NCI-H2107 treated with DMSO at 0.1 percent for 48 hours (cell line): ENCODE measurements around the gene MTMR1.

ENCODE experiments used
- DNase-seq: peaks from one replicate; lab custom pipeline; 2025; ENCODE audit not compliant: unreplicated experiment; lab: John Stamatoyannopoulos, UW

MTMR1 gene

DNA sequence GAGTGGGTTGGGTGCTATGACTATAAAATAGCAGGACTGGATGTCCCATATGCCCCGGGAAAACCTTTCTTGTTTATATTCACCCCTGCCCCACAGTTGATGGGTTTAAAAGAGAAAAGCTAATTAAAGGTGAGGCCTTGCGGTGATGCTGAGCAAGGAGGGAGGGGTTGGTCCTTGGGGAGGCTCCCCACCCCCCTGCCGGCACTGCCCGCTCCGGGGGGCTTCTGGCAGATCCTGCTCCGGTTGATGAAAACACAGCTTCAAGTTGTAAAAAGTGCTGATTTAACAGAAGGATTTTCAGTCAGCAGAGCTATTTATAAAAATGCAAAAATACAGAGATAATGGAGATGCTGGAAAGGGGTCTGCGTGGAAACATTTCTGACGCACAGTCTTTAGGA lies 68.6 kb downstream of the MTMR1 start:
- DNase-seq, result no peak

DNA sequence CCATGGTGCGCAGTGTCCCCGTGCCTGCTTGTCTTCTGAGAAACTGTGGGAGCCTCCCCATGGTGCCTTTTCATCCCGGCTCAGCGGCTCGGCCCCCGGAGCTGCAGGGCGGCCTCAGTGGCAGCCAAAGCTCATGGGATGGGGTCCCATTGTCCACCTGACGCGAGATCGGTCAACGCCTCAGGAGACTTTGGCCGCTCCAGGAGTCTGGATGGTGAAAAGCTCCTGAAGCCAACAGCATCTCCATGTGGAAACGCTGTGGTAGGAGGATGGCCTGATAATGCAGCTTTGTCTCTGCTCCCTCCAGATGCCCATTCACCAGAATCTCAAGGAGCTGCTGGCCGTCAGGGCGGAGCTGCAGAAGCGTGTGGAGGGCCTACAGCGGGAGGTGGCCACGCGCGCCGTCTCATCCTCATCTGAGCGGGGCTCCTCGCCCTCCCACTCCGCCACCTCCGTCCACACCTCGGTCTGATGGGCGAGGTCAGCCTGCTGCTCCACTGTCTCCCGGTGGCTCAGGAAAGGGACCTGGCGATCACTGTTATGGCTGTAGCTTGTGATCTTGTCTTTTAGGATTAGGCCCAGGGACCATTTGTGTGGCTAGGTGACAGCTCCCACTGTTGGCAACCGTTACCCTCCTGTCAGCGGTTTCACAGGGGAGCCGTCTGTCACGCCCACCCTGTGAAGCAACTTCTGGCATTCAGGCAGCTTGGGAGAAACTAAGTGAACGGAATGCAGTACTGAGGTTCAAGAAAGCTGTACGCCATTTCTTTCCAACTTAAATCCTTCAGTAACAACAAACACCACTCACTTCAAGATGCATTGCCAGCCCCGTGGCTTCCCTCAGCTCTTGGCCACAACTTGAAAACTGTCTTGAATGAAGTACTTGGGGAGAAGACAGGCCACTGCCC lies 69.3 kb downstream of the MTMR1 start:
- no peak for DNase-seq

DNA sequence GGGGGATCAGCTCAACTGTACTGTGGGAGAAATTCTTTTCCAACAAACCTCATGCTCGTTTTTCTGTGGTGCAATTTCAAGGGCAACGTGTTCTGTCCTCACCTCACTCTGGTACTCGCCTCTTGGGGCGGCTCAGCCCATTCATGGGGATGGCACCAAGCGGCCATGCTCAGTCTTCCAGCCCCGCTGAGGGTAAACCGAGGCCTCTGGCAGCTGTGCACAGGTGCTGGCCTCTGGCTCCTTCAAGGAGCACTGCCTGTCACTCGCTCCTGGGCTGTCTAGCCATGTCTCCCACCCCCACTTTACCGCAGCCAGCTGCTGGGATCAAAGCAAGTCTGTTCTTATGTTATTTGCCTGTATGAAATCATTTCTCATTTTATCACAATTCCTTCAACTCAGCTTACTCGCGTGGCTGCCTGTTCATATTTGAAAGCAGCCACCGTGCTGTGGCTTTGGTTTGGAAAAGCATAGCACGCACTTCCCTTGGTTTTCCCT lies 70.2 kb downstream of the MTMR1 start:
- no peak for DNase-seq

DNA sequence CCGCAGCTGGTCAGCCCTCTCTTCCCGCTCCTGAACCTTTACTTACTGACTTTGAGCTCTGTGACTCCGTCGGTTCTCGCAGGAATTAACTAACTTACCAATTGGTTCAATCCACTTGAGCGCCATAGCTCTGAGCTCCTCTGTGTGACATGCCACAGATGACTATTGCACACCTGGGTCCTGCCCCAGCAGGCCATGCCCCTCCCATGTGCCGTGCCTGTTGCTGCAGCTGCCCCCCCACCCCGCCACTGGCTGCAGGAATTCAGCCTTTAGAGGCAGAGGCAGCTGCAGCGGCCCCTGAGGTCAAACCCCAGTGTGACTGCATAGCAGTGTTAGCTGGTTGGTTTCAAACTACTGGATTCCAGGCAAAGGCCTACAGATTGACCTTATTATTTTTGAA lies 70.6 kb downstream of the MTMR1 start:
- DNase-seq, result no peak

DNA sequence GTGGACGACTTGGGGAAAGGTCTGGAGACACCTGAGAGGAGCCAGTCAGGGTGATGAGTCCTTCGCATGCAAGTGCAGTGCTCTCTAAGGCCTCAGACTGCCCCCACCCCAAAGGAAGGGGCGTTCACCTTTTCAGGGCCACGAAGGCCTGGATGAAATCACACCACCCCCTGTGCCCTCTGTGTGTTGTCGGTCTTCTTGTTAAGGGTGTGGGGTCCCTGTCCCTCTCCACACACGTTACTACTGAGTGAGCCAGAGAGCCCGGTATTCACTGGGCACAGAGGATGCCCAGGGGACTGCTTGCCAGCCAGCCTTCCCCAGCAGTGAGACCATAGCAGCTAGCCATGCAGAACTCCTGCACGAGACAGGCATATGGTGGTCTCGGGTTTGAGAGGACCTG lies 72.0 kb downstream of the MTMR1 start:
- no peak for DNase-seq

DNA sequence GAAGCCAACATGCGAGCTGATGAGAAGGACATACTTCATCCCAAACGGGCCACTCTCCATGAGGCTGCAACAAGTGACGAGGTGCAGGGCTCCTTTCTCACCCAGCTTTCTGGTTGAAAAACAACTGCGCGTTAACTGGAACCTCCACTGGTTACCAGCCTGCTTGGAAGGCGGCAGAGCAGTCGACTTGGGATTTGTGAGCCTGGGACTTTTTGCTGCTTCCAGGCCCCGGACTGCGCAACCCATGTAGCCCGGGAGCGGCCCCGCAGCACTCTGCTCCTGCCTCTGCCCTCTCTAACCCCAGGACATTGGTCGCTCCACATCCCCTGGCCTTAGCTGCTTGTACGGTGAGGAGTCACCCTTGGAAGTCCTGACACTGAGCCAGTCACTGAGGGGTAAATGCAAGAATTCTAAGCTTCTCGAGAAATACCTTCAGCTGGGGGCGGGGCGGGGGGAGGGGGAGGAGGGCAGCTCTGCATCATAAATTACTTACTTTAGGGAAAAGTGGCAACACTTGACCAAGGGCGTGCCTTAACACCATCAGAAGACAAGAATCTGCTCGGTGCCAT lies 72.7 kb downstream of the MTMR1 start:
- no peak for DNase-seq

DNA sequence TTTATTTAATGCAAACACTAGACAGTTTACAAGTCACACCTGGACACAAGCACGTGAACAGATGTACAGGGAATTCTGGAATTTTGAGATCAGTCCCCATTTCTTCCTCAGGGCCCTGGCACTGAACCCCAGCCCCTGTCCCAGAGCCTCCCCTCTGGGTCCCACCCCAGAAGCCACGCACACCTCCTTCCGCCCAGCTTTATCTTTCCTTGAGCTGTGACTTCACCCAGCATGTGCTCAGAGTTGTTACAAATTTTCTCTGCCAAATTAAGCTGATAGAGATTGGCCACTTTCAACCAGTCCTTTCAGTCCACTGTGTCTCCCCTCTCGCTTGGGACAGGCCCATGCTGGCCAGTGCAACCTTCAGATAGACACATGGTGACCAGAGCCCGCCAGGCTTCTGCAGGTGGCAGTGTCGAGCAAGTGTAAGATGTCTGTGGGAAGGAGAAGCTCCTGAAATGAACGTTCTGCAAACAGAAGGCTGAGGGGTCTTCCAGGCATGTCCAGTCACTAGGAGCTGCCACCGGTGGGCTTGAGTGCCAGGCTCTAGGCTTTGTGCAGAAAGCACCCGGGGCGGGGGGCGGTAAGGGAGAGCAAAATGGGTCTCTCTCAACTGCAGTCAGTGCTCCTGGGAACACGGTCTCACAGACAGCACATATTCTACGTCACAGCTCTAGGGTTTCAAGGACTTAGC lies 73.3 kb downstream of the MTMR1 start:
- DNase-seq, result no peak

DNA sequence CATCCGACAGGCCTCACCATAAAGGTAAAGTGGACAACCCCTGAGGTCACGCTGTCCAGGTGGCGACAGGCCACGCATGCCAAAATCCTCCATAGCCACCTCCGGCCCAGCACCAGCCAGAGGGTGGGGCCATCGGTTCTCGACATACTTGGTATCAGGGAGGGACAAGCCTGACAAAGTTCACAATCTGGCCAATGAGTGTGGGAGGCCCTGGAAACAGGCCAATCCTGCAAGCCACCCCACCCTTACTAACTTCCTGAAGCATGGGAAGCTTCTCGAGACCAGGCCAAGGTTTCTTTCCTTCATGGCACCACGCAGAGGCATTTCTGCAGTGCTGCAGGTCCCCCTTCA lies 73.8 kb downstream of the MTMR1 start:
- DNase-seq, result no peak

DNA sequence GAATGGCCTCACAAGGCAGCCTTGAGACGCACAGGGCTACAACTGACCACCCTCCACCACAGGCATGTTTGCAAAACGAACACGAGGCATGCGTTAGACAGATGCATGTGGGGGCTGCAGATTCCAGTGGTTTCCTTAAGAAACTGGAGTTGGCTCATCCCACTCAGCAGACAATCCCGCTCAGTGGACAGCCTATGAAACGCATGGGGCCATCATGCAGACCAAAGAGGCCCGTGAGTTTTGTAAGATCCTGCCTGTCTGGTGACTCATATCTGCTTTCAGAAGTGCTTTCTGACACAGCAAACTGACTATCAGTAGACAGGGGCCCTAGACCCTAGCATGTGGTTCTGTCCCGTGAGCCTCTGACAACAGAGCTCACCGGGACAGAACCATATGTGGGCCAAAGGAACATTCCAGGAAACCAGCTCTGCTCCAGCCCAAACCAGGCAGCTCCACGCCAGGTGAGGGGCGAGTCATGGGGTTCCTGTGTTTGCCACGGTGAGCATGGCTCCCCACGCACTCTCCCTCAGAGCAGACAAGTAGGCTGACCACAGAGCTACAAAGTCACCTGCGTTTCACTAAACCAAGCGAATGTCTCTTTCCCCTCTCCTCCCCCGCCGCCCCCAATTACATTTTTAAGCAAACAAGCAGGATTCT lies 74.4 kb downstream of the MTMR1 start:
- DNase-seq, result no peak

DNA sequence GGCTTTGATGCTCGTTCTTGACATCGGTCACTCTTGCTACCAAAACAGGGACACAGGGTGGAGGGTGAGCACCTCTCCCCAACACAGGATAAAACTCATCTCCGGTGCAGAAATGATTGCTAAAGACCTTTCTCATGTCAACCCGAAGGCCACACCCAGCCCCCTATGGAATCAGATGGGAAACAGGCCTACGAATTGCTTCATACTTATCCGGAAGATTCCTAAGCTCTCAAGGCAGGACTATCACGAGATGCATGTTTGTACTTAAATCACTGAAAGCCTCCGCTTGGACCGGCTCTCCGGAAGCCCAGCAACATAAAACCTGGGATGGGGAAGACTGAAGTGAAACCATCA lies 74.9 kb downstream of the MTMR1 start:
- DNase-seq, result no peak

DNA sequence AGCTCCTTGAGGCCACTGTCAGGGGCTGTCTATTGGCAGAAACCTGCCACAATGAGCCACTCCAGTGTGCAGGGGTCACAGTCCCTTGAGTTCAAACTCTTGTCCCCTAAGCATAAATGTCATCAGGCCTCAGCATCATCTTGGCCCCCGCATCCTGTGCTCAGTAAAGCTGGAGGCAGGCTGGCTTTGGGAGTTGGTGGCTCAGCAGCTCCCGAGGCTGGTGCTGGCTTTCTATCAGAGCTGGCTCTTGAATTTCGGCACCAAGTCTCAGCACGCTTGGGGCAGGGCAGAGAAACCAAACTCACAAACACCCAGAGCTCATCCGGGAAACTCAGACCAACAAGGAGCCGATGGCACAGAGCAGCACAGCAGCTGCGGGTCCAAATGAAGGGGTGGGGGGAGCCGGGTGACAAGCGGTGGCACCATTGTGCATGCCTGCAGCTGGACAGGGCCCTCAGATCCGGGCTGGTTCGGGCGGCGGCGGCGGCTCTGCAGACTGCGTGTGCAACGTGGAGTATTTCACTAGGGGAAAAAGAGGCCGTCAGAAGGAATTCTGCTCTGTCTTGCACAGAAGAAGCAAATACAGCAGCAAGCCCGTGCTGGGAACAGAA lies 75.5 kb downstream of the MTMR1 start:
- no peak for DNase-seq

DNA sequence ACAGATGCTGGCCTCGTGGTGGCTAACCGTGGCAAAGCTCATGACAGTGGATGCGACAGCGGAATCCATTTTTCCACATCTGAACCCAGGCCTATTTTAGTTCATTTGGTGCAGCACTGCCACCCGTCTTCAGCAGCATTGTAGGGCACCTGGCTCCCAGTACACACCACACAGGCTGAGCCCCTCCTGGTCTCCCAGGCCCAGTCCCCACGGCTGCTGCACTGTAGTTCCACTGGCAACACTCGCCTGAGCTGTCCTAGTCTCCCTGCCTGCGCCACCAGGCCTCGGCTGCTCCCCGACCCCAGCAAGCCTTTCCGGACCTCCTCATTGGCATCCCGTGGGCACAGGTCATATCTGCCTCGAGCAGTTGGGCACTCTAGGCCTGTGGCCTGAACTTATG lies 76.2 kb downstream of the MTMR1 start:
- no peak for DNase-seq

DNA sequence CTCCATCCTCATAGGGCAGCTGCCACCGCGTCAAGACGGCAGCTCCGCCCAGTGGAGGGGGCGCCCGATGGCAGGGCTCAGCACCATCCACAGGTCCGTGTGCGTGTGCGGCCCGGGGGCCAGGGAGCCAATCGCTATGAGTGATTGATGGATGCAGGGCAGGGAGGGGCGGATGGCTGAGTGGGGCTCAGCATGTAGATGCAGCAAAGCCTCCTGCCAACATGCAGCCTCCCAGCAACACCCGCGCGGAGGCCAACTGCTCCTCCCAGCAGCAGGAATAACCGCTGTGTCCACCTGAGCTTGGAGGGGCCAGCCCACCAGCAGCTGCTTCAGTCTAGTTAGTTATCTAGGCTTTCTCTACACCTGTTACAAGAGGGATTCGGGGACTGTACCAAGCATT lies 77.4 kb downstream of the MTMR1 start:
- DNase-seq, result no peak

DNA sequence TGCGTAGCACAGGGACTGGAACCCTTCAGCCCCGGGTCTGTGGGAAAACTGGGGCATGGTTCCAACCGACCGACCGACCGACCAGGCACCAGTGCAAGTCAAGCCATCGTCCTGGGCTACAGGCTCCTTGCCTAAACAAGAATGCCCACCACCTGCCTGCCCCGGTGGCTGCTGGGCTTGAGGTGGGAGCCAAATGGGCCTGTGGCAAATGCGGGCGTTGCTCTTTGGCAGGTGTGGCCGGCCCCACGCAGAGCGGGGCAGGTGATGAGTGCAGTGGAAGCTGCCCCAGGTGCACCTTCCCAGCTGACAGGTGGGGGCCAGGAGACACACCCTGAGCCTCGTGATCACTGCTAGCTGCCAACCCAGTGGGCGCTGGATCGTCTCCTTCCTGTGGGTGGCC lies 77.9 kb downstream of the MTMR1 start:
- DNase-seq, result peak; percentile 30

DNA sequence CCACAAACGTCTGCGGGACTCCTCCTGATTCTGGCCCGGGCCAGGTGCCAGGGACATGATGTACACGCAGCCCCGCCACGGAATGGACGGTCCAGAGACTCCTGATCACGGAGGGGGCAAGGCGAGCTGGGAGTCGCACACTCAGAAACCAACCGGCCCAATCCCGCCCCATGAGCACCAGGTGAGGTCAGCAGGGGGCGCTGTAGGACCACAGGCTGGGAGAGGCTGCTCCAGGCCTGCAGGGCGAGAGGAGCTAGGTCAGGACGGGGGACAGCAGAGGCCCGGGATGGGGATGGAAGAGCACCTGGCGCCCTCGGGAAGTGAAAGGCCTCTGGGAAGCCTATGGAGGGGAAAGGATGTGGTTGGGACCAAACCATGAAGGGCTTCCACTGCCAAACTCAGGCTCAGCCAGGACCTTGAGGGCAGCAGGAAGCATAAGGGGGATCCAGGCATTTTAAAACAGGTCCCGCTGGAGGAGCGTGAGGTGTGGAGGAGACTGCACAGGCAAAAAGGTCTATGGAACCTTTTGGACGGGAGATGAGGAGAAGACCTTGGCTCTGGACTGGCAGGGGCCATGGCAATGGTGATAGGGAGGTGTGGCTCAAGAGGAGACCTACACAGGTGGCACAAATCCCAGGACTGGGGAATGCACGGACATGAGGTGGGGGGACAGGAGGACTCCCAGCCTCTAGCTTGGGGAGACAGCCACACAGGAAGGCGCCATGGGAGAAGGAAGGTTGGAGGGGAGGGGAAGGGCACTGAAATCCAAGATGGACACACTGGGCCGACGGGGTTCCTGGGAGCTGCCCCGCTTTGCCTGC lies 79.2 kb downstream of the MTMR1 start:
- DNase-seq, result peak; percentile 39

DNA sequence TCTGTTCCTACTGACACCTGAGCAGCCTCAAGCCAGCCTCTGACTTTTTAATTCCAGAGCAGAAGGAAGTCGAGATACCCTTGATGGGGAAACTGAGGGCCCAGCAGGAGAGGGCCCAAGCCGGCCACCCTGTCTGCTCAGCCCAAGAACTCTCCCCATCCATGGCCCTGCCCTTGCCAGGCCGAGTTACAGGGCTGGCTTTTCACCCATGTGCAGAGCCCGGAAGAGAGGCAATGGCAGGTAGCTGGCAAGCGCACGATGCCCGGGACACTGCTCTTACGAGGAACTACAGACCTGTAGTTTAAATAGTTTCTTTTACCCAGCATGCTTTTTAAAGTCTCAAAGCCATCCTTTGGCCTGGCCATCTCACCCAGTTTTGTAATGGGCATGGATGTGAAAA lies 79.9 kb downstream of the MTMR1 start:
- DNase-seq, result no peak

DNA sequence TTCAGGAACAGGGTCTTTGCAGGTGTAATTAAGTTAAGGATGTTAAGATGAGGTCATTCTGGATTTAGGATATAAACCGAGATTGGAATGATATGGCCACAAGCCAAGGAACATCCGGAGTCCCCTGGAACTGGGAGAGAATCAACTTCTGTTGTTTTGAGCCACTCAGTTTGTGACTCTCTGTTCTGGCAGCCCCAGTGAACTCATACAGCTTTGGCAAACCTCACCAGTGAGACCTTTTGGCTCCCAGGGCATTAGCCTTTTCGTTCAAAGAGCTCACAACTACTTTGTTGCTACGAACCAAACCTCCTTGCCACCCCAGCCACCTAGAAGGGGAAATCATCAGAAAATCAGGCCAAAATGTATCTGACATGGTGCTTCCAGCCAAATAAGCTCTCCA lies 80.4 kb downstream of the MTMR1 start:
- DNase-seq, result no peak

DNA sequence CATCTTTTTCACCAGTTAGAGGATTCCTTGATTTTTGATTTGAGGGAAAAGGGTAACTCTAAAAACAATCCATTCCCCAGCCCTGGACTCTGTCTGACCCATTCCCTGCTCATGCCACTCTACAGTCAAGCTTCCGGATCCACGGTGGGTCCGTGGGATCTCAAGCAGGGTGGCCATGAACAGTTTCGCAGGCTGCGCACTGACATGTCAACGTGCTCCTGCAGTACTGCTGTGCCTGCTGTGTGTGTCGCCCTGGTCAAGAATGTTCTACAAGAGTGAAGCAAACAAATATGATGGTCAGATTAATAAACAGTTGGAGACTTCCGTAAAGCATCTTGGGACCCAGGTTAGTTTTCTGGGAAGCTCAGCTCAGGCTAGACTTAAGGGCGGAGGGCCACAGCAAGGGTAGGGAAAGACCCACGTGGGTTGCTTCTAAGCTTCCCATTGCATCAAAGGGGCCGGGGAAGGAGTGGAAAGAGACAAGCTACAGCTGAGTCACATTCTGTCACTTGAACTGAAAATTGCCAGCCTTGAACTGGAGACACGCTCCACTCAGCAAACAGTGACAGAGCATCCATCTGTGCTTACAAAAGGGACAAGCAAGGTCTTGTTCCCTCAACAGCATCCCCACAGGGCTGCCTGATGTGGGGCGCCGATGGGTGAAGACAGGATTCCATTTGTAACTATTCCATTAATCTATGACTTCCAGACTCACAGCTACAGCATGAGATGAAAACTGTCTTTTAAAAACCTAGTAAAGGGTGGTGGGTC lies 81.8 kb downstream of the MTMR1 start:
- no peak for DNase-seq

DNA sequence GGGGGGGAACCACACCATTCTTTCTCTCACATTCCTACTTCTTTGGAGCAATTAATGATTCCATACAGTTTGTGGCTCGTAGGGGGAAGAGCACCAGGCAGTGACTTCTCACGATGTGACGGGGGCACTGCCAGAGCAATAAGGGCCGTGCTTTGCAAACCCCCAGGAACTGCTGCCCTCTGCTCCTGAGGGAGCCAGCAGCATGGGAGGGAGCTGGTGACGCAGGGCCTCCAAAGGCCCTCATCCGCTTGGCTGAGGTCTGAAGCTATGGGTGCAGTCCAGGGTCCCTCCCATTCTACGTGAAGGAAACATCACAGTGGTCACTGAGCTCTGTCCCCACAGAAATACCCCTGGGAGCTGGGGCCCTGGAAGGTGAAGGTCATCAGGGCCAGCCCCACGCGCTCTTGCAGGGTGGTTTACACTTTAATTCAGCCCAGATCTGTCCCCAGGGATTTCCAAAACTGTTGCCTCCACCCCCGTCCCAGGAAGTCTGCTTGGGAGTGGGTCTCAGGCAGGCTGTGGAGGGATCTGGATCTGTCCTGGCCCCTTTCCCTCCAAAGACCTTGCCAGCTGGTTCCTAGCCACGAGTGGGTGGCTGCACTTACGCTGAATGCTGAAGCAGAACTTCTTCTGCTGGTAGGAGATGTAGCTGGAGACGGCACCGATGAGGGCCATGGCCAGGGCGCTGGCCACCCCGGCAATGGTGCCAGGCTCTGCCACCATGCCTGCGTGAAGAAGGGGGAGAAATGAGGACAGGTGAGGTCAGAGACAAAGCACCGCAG lies 82.6 kb downstream of the MTMR1 start:
- DNase-seq, result no peak
